NCI-H524 (cell line): Measurements from ENCODE around the gene HTR2A.
A peak's percentile ranks its signal among the peaks of the same experiment; 100 is the strongest.
"Not testable (repeated sequence)": the region's sequence is repeated elsewhere in the genome, so short reads cannot be mapped to it uniquely, and the experiment has no call there.

Source experiments
- DNase-seq, 2 experiments: peaks; one replicate each; lab custom pipeline; 2025; lab: John Stamatoyannopoulos, UW

Gene HTR2A

DNA sequence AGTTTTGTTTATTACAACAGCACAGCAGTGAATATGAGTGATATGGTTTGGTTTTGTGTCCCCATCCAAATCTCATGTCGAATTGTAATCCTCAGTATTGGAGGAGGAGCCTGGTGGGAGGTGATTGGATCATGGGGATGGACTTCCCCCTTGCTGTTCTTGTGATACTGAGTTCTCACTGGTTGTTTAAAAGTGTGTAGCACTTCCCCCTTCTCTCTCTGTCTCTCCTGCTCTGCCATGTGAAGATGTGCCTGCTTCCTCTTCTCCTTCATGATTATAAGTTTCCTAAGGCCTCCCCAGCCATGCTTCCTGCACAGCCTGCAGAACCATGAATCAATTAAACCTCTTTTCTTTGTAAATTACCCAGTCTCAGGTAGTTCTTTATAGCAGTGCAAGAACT, 91.9 kb downstream of the HTR2A start:
- not testable (repeated sequence) for DNase-seq

DNA sequence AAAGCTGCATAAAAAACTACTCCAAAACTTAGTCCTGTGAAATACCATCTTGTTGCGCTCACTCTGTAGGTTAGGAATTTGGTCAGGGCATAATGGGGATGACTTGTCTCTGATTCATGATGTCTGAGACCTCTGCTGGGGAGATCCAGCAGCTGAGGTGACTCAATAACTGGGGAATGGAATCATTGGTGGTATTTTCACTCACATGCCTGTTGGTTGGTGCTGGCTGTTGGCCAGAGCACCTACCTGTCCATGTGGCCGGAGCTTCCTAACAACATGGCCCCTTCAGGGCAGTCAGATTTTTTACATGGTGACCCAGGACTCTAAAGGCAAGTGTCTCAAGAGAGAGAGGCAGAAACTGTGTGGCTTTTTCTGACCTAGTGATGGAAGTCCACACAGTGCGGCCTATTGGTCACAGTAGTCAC, 92.5 kb downstream of the HTR2A start:
- DNase-seq: no peak

DNA sequence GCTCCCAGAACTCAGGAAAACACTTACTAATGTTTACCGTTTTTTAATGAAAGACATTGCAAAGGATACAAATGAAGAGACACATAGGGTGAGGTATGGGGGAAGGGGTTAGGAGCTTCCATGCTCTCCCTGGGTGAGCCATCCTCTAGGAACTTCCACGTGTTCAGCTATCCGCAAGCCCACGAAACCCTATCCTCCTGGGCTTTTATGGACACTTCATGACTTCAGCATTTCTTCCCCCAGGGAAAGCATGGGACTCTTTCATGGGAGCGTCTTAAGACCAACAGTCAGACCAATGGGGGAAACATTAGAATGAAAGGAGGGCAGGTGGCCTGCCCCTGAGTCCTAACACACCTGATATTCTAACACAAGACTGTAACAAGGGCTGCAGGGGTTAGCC, 93.3 kb downstream of the HTR2A start:
- DNase-seq: no peak

DNA sequence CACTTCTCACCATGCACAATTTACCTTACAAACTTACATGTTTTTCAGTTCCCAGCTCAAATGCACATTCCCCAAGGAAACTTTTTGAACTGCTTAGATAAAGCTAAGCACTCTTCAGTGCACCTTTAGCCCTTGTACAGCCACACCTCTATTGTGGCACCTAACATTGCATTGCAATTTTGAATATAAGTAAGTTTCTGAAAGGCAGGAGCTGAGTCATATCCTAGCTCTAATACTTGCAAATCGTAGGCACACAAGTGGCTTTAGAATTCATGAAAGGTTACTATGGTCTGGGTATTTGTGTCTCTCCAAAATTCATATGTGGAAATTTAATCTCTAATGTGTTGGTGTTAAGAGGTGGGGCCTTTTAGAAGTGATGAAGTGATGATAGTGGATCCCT, 95.0 kb downstream of the HTR2A start:
- DNase-seq: no peak

DNA sequence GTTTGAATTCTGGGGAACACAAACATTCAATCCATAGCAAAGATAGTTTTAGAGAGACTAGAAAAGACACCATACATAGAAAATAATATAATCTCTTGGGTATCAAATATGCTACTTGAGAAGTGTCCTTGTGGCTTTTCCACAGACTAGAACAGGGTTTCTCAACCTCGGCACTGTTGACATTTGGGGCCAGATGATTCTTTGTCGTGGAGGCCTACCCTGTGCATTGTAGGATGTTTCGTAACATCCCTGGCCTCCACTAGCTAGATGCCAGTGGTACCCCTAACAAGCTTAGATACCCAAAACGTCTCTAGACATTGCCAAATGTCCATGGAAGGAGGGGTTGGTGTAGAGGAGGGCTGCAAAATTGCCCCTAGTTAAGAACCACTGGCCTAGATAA, 97.7 kb downstream of the HTR2A start:
- DNase-seq: no peak

DNA sequence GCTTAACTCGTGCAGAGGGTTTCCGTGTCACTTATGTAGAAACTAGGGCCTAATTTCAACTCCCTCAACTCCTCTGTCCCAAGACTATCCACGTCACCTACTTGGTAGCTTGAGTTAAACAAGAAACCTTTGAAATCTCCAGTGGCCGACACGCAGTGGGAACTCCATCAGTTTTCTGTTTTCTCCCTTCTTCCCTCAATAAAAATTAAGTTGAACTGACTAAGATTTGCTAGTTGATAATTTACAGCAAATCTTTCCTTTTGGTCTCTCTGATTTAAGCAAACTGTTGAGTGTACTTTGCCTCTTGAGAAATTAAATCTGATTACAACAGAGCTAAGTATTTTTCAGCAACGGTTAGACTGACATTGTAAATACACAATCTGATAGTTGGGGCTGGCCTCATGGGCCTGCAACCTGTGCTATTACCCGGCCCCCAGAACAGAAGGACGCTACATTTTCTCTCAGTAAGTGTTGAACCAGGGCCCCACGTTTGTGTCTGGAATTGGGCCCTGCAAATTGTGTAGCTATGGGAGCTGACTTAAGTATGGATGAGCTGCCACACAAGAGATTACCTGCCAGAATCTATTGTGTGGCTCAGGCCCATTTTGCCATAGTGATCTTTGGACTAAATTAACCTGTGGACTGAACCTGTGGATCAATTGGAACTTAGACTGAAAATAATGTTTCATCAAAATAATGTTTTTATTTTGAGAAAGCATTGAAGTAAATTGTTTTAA, 99.2 kb downstream of the HTR2A start:
- no peak for DNase-seq

DNA sequence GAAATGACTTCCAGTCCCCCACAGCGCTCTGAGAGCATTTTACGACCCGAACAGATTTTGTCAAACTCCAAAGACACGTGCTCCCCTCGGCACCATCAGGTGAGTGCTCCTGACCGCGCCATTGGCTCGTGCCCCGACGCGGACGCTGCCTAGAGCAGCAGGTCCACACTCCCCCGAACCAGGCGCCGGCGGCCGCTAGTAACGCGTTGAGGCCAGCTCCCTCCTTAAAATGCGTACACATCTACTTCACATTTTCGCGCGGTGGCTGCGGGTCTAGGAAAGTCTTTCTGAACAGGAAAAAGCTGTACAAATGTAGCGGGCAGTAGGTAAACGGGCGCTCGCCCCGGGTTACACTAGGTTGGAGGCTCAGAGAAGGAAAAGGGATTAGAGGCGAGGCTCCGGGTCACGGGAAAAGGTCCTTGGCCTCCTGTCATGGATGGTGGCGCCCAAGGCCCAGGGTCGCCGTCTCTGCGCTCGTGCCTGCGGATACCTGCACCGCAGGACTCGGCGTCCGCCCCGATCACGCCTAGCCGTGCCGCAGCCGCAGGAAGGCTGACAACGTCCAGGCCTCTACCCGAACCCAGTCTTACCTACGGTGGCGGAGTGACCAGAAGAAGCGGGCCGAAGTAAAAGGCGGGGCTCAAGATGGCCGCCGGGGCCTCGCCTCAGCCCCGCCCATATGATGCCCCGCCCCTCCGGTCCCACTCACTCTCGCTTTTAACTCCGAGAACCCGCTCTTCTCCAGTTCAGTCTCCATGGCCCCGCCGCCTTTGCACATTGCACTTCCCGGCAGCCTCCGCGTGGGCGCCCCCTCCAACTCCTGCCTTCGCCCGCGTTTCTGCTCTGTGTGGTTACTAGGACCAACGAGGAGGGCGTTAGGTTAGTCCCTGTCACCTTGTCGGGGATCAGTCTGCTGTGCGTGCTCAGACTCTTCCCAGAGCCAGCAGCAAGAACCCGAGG, 100.1 kb downstream of the HTR2A start, which contains the start of gene ESD:
ESD (minus strand) TSS at position 647 of the 960 bp plus-strand sequence. CDS start 5,748 bp downstream, outside the sequence.
- DNase-seq: peak; percentile 81 to 86

DNA sequence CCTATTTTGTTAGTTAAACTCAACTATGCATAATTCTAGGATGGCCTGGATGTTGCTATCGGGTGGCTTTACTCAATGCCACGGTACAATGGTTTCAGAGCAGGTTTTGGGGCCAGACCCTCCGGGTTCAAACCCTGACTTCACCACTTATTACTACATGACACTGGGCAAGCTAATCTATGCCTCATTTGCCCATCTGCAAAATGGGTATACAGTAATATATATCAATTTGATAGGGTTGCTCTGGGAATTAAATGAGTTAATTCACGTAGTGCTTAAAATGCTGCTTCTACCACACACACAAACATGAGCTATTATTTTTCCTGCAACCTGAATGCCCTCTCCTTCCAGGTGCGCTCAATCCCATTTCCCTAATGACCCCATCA, 100.7 kb downstream of the HTR2A start:
- DNase-seq: no peak

DNA sequence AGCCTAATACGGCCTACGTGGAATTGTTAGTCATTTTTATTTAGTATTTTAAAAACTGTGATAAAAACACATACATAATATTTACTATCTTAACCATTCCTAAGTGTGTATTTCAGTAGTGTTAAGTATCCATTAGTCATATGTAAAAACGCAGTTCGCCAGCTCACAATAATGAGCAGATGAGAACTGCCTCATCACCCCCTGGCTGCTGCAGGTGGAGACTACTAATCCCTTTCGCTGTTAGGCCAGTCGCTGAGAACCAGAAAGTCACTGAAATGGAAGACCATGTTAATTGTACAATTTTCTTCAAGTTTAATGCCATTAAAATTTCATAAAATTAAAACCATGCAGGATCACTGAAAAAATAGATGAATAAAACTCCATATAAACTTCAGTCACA, 101.5 kb downstream of the HTR2A start:
- DNase-seq: peak in 1 of 2 experiments; percentile 19

DNA sequence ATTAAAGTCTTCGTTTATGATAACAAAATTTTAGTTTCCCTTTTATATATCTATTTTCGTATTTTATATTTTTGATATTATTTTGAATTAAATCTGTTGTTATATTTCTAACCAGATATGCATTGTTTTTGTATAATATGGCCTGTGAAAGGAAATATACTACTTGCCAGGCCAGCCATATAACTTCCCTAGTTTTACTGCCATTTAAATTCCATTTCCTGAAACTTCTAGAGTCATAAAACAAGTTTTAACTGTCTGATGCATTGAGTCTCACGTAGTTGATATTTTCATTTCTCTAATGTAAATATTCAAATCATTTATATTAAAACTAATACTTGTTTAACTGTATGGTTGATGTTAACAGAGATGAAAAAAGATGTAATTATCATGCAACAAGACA, 113.3 kb downstream of the HTR2A start:
- no peak for DNase-seq

DNA sequence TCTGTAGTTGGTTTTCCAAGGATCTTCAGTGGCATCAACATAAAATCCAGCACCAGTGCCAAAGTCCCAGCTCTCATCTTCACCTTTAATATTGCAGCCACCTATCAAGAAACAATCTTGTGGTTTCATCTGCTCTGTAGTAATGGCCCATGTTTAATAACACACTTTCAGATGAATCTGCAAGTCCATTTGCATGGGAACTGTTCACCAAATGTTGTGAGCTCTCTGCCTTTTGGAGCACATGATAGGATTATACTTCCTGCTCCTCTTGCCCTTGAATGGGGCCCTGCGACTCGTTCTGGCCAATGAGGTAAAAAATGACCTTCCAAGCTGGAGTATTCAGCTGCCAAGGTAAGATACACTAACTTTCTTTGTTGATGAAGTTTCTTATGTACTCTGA, 114.2 kb downstream of the HTR2A start:
- DNase-seq: no peak

DNA sequence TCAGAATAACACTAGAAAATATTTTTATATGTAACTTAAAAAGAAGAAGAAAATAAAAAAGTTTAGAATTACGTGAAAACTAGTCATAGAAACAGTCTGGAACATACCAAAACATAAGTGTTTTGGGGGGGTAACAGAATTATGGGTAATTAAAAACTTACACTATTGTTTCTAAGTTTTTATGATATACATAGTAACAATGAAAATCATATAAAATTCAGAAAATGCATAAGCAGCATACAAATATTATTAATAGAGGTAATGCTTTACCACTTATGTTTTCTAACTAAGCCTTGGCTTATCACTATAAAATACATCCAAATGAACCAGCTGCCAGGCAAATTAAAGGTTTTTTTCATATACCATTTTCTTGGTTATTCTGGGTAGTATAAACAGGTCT, 114.8 kb downstream of the HTR2A start:
- no peak for DNase-seq
